ENCODE results near the gene ACAD11.

Gene ACAD11

DNA sequence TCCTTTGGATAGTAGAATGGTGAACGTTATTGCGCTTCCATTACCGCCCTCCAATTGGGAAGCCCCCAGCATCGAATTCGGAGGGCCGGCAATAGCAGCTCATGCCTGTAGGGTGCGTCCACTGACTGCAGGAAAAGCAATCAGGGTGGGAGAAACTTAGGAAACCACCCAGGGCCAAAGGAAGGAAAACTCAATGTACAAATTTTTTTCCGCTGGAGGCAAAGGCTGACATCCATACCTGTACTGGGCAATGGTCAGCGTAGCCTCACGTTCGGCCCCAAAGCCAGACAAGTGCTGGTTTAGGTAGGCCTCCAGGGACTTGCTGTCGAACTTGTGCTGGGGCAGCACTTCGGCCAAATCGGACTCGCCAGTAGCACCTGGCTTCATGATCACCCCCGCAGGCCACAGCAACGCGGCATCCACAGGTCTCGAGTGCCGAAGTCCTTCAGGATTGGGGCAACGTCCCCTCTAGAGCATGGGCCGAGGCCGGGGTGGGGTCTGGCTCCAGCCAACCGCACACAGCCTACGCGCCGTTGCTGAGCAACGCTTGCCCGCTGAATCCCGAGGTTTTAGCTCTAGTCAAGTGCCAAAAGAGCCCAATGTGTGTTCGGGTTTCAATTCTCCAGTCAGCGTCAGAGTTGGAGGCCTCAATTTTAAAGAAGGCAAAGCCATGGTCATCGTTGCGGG, at the start of gene ACAD11:
TSS of gene ACAD11 (minus strand) at position 445 of the 687 bp plus-strand sequence. CDS start at position 387, 58 bp downstream.
- peak within 1 kb of the TSS; percentile 74 to 79 for H3K4me3 ChIP-seq (replicated peaks in 1 of 2; ENCODE audit: low read depth in 2 of 2, low read length in 2 of 2)
- peak; percentile 75 to 76 for DNase-seq (ENCODE audit: low read depth in 2 of 2)
- TF ChIP-seq, protein P1, sequence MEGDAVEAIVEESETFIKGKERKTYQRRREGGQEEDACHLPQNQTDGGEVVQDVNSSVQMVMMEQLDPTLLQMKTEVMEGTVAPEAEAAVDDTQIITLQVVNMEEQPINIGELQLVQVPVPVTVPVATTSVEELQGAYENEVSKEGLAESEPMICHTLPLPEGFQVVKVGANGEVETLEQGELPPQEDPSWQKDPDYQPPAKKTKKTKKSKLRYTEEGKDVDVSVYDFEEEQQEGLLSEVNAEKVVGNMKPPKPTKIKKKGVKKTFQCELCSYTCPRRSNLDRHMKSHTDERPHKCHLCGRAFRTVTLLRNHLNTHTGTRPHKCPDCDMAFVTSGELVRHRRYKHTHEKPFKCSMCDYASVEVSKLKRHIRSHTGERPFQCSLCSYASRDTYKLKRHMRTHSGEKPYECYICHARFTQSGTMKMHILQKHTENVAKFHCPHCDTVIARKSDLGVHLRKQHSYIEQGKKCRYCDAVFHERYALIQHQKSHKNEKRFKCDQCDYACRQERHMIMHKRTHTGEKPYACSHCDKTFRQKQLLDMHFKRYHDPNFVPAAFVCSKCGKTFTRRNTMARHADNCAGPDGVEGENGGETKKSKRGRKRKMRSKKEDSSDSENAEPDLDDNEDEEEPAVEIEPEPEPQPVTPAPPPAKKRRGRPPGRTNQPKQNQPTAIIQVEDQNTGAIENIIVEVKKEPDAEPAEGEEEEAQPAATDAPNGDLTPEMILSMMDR (IDR thresholded peaks at IDR 0.05; ENCODE audit: low read depth, low read length), result peak; percentile 85

DNA sequence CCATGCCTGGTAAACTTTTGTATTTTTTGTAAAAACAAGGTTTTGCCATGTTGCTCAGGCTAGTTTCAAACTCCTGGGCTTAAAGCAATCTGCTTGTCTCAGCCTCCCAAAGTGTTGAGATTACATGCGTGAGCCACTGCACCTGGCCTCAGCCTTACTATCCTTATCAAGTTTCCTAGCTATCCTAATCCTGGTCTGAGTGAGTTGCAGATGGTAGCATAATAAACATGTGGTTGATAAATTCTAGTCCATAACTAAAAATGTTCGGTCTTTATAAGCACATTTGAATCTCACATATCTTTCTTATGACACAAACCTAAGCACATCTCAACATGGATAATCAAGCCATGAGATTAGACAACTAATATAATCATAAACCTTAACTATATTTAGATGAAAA, 44.1 kb upstream of the ACAD11 start:
- no peak overlapping the region for H3K4me3 ChIP-seq (replicated peaks in 1 of 2; ENCODE audit: low read depth in 2 of 2, low read length in 2 of 2)
- DNase-seq (ENCODE audit: low read depth in 2 of 2), result no peak
- TF ChIP-seq, protein P1 (IDR thresholded peaks at IDR 0.05; ENCODE audit: low read depth, low read length), result no peak

DNA sequence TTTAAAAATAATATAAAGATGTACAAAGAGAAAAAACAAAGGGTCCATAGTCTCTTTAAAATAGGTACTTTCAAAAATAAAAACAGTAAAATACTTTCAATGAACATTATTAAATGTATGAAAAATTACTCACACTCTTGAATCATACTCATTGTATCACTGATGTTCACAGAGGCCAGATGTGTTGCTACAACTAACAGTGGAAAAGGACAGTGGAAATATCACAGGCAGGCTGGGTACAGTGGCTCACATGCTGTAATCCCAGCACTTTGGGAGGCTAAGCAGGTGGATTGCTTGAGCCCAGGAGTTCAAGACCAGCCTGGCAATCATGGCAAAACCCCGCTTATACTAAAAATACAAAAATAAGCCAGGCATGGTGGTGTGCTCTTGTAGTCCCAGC, 35.8 kb upstream of the ACAD11 start:
- DNase-seq (ENCODE audit: low read depth in 2 of 2), result peak in 1 of 2 donors; percentile 45
- no peak overlapping the region for H3K4me3 ChIP-seq (replicated peaks in 1 of 2; ENCODE audit: low read depth in 2 of 2, low read length in 2 of 2)
- TF ChIP-seq, protein P1 (IDR thresholded peaks at IDR 0.05; ENCODE audit: low read depth, low read length), result no peak

DNA sequence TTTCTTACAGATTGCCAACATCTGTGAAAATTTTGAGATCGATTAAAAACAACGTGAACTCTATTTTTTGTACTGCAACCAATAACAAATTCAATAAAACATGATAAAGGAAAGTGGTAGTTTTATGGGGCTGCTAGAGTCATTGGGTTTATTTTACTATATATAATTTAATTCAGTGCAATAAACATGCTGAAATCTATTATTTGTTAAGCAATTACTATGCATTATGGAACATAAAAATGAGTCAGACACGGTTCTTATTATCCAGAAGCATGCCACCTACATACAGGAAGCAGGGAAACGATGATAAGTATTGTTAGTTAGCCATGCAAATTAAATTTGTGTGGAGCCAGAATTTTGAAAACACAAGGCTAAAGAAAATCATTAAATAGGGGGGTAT, 35.4 kb upstream of the ACAD11 start:
- TF ChIP-seq, protein P1 (IDR thresholded peaks at IDR 0.05; ENCODE audit: low read depth, low read length), result no peak
- DNase-seq (ENCODE audit: low read depth in 2 of 2), result no peak
- no peak overlapping the region for H3K4me3 ChIP-seq (replicated peaks in 1 of 2; ENCODE audit: low read depth in 2 of 2, low read length in 2 of 2)

GRCh38 chr3:132690040-132690439, 30.4 kb upstream of the ACAD11 start:
- DNase-seq (ENCODE audit: low read depth in 2 of 2), result no peak
- TF ChIP-seq, protein P1 (IDR thresholded peaks at IDR 0.05; ENCODE audit: low read depth, low read length), result no peak
- H3K4me3 ChIP-seq (replicated peaks in 1 of 2; ENCODE audit: low read depth in 2 of 2, low read length in 2 of 2), result no peak overlapping the region

DNA sequence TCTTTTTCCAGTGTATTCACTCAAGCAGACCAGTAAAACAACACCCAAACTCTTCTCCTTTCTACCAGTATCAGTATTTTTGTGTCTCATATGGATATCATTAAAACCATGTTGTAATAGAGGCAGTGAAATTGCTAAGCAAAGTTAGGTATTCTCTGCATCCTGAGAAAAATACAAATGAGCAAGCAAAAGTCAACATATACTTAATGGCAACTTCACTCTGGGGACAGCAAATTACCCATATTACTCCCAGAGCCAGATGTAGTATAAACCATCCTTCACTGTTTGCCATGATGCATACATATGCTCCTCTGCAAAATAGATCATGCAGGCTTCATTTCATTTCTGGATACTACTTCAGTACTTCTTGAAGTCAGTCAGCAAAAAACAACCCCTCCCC, 22.6 kb upstream of the ACAD11 start:
- TF ChIP-seq, protein P1 (IDR thresholded peaks at IDR 0.05; ENCODE audit: low read depth, low read length), result no peak
- no peak overlapping the region for H3K4me3 ChIP-seq (replicated peaks in 1 of 2; ENCODE audit: low read depth in 2 of 2, low read length in 2 of 2)
- DNase-seq (ENCODE audit: low read depth in 2 of 2), result no peak

- DNase-seq (ENCODE audit: low read depth in 2 of 2), result no peak
- no peak overlapping the region for H3K4me3 ChIP-seq (replicated peaks in 1 of 2; ENCODE audit: low read depth in 2 of 2, low read length in 2 of 2)
- TF ChIP-seq, protein P1 (IDR thresholded peaks at IDR 0.05; ENCODE audit: low read depth, low read length), result no peak
Measured at GRCh38 chr3:132681421-132681820, 21.8 kb upstream of the ACAD11 start.
